Calu3 (cell line): ENCODE data around the gene PHC2. TPM values are rescaled to one million over a fixed set of nuclear protein-coding genes. Genes with fewer than 3 reads are reported as not detected.

Experiments
- BruUV-seq: library from RNA; stranded (reverse); fragments of 400-500 nt; replicated peaks from 2 replicates; lab custom pipeline; 2021; lab: Mats Ljungman, UMichigan
- CTCF ChIA-PET: fragments of 300-600 bp; sonication (Branson Sonifier 250); formaldehyde crosslinking; loops from one replicate; lab custom pipeline; 2022; ENCODE audit warnings: antibody characterized with exemption; lab: Charles Lee
- DNase-seq: peaks from one replicate; pipeline ENCODE4 v3.0.0; 2022
- H3K27ac Mint-ChIP-seq: one replicate; pipeline ENCODE4 v1.8.0; 2022; ENCODE audit warnings: mixed read lengths; ENCODE audit not compliant: unreplicated experiment
- H3K27me3 Mint-ChIP-seq: one replicate; pipeline ENCODE4 v1.8.0; 2022; ENCODE audit warnings: mixed read lengths; ENCODE audit not compliant: unreplicated experiment
- H3K36me3 Mint-ChIP-seq: one replicate; pipeline ENCODE4 v1.8.0; 2022; ENCODE audit warnings: mild to moderate bottlenecking, moderate library complexity, mixed read lengths; ENCODE audit not compliant: insufficient read depth, unreplicated experiment
- H3K4me1 Mint-ChIP-seq: one replicate; pipeline ENCODE4 v1.8.0; 2022; ENCODE audit warnings: mild to moderate bottlenecking, low read depth, mixed read lengths; ENCODE audit not compliant: unreplicated experiment
- H3K4me3 Mint-ChIP-seq: one replicate; pipeline ENCODE4 v1.8.0; 2022; ENCODE audit warnings: mild to moderate bottlenecking, low read depth, moderate library complexity, mixed read lengths; ENCODE audit not compliant: unreplicated experiment
- H3K9me3 Mint-ChIP-seq: one replicate; pipeline ENCODE4 v1.8.0; 2022; ENCODE audit warnings: low read depth, mixed read lengths; ENCODE audit not compliant: unreplicated experiment
- CTCF ChIP-seq: fragments of 200-600 bp; IDR thresholded peaks from one replicate; pipeline ENCODE4 v1.8.0; 2022; ENCODE audit warnings: antibody characterized with exemption; ENCODE audit not compliant: unreplicated experiment
- intact Hi-C: fragments of 100-400 bp; cut with micrococcal nuclease; formaldehyde crosslinking; loops from one replicate; pipeline ENCODE4 v1.10.0; 2022; ENCODE audit not compliant: unreplicated experiment
- total RNA-seq: library from RNA; stranded (reverse); gene quantifications from 2 replicates; pipeline ENCODE4 v1.2.3, GENCODE V29; 2022

The PHC2 gene
- total RNA-seq, 1 experiment from 2014 or later = 59.5 TPM

- CTCF ChIA-PET = interaction anchor here (1.2 kb wide), 1 partner anchor 77 kb away, joined by 3 read pairs; no protein-coding TSS in a partner anchor
- no peak overlapping the region for H3K27ac Mint-ChIP-seq
- H3K9me3 Mint-ChIP-seq = no peaks in the 10 kb centered on the region
- no peak overlapping the region for H3K4me3 Mint-ChIP-seq
- no peaks in the 10 kb centered on the region for H3K4me1 Mint-ChIP-seq
- intact Hi-C loops = no loop called here
- no peaks in the 10 kb centered on the region for H3K36me3 Mint-ChIP-seq
- BruUV-seq = no TSS peak
- DNase-seq = no peak
- TF ChIP-seq CTCF = no peak
- H3K27me3 Mint-ChIP-seq = no peaks in the 10 kb centered on the region
Measured at GRCh38 chr1:33372677-33373076, 58.2 kb downstream of the PHC2 start.

- no peaks in the 10 kb centered on the region for H3K4me1 Mint-ChIP-seq
- H3K9me3 Mint-ChIP-seq = no peaks in the 10 kb centered on the region
- TF ChIP-seq CTCF = no peak
- H3K27me3 Mint-ChIP-seq = no peaks in the 10 kb centered on the region
- DNase-seq = no peak
- no TSS peak for BruUV-seq
- CTCF ChIA-PET = interaction anchor here (1.2 kb wide), 1 partner anchor 77 kb away, joined by 3 read pairs; no protein-coding TSS in a partner anchor
- H3K4me3 Mint-ChIP-seq = no peak overlapping the region
- no peaks in the 10 kb centered on the region for H3K36me3 Mint-ChIP-seq
- intact Hi-C loops = no loop called here
- H3K27ac Mint-ChIP-seq = no peak overlapping the region
Measured at GRCh38 chr1:33372162-33372561, 58.7 kb downstream of the PHC2 start.

GRCh38 chr1:33371334-33371733, 59.6 kb downstream of the PHC2 start:
- H3K27me3 Mint-ChIP-seq = no peaks in the 10 kb centered on the region
- no peaks in the 10 kb centered on the region for H3K9me3 Mint-ChIP-seq
- intact Hi-C loops = no loop called here
- H3K4me1 Mint-ChIP-seq = no peaks in the 10 kb centered on the region
- H3K4me3 Mint-ChIP-seq = no peak overlapping the region
- CTCF ChIA-PET = interaction anchor here (0.6 kb wide), 1 partner anchor 70 kb away, joined by 3 read pairs; no protein-coding TSS in a partner anchor
- H3K27ac Mint-ChIP-seq = no peak overlapping the region
- no peak for DNase-seq
- no peaks in the 10 kb centered on the region for H3K36me3 Mint-ChIP-seq
- BruUV-seq = no TSS peak
- no peak for TF ChIP-seq CTCF

- no peak for TF ChIP-seq CTCF
- Mint-ChIP-seq H3K9me3 (no peaks in the 10 kb centered on the region), H3K27me3 (no peaks in the 10 kb centered on the region), H3K27ac (no peak overlapping the region), H3K4me3 (no peak overlapping the region), H3K4me1 (no peaks in the 10 kb centered on the region), H3K36me3 (no peaks in the 10 kb centered on the region)
- intact Hi-C loops = no loop called here
- CTCF ChIA-PET = interaction anchor here (0.6 to 1.4 kb wide), 2 partner anchors 70 to 75 kb away, joined by 3 read pairs; no protein-coding TSS in a partner anchor
- no peak for DNase-seq
- no TSS peak for BruUV-seq
Measured at GRCh38 chr1:33370827-33371226, 60.1 kb downstream of the PHC2 start.
